K562 (cell line): ENCODE measurements around the gene ACBD6.

ENCODE experiments used
- ARID2 ChIP-seq: fragments of 450-650 bp; IDR thresholded peaks from 2 replicates; pipeline ENCODE4 v1.6.1; 2017; ENCODE audit warnings: antibody characterized with exemption, mild to moderate bottlenecking
- ARID3A ChIP-seq: IDR thresholded peaks from 2 replicates; pipeline ENCODE4 v1.6.1; 2012; ENCODE audit warnings: low read depth, low read length, improper control_type of control experiment, borderline replicate concordance
- COPS2 ChIP-seq: fragments of 450-650 bp; conservative IDR thresholded peaks from 2 replicates; pipeline ENCODE4 v1.6.1; 2016; ENCODE audit warnings: mild to moderate bottlenecking, moderate library complexity
- HNRNPH1 ChIP-seq: fragments of 200-400 bp; formaldehyde crosslinking; optimal IDR thresholded peaks from 2 replicates; pipeline ENCODE3; 2017; ENCODE audit warnings: low read depth, mild to moderate bottlenecking, low read length, moderate library complexity
- JUN ChIP-seq, 2 experiments: sonication (generic) in 1 of 2; formaldehyde crosslinking in 1 of 2; IDR thresholded peaks; 2 replicates each; pipeline versions ENCODE4 v1.6.1 to v1.8.0; 2012 to 2022; ENCODE audit warnings: borderline replicate concordance in 2 of 2, mild to moderate bottlenecking in 2 of 2, improper control_type of control experiment in 1 of 2, low read depth in 1 of 2, low read length in 1 of 2, missing genetic modification reagents in 1 of 2
- SP1 ChIP-seq: sonication (generic); formaldehyde crosslinking; IDR thresholded peaks from 2 replicates; pipeline ENCODE4 v1.8.1; 2022; ENCODE audit warnings: mild to moderate bottlenecking, missing genetic modification reagents
- YBX1 ChIP-seq: fragments of 450-650 bp; IDR thresholded peaks from 2 replicates; pipeline ENCODE4 v1.7.1; 2016; ENCODE audit warnings: mild to moderate bottlenecking
- ZFP36 ChIP-seq: fragments of 150-350 bp; IDR thresholded peaks from 2 replicates; pipeline ENCODE4 v1.6.1; 2018; ENCODE audit warnings: low read length, low read depth; ENCODE audit not compliant: partially characterized antibody
- ZNF23 ChIP-seq: fragments of 250-450 bp; sonication (Bioruptor Pico); IDR thresholded peaks from 2 replicates; pipeline ENCODE4 v1.4.0; 2020; ENCODE audit warnings: mild to moderate bottlenecking
- TF ChIP-seq, protein P1 (sequence below), 3 experiments: IDR thresholded peaks in 2 of 3; conservative IDR thresholded peaks in 1 of 3; 2 replicates each; pipeline ENCODE4 v1.5.1; 2011 to 2012; ENCODE audit warnings: low read length in 3 of 3, mild to moderate bottlenecking in 3 of 3, control low read depth in 2 of 3, improper control_type of control experiment in 1 of 3, inconsistent platforms in 1 of 3, low read depth in 1 of 3, mixed read lengths in 1 of 3, moderate library complexity in 1 of 3; ENCODE audit not compliant: insufficient read depth in 2 of 3

- TF ChIP-seq, protein P1, sequence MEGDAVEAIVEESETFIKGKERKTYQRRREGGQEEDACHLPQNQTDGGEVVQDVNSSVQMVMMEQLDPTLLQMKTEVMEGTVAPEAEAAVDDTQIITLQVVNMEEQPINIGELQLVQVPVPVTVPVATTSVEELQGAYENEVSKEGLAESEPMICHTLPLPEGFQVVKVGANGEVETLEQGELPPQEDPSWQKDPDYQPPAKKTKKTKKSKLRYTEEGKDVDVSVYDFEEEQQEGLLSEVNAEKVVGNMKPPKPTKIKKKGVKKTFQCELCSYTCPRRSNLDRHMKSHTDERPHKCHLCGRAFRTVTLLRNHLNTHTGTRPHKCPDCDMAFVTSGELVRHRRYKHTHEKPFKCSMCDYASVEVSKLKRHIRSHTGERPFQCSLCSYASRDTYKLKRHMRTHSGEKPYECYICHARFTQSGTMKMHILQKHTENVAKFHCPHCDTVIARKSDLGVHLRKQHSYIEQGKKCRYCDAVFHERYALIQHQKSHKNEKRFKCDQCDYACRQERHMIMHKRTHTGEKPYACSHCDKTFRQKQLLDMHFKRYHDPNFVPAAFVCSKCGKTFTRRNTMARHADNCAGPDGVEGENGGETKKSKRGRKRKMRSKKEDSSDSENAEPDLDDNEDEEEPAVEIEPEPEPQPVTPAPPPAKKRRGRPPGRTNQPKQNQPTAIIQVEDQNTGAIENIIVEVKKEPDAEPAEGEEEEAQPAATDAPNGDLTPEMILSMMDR (IDR thresholded peaks at IDR 0.05 in 2 of 3, conservative IDR thresholded peaks at IDR 0.05 in 1 of 3; ENCODE audit: insufficient read depth in 2 of 3, low read depth in 1 of 3, low read length in 3 of 3): no peak
- TF ChIP-seq ZNF23 (CRISPR knock-in tag) (no peak), JUN (IDR thresholded peaks at IDR 0.05; ENCODE audit: borderline replicate concordance, low read depth, low read length) (no peak), JUN (CRISPR knock-in tag; IDR thresholded peaks at IDR 0.05; ENCODE audit: borderline replicate concordance) (no peak), HNRNPH1 (no peak), ZFP36 (no peak), COPS2 (no peak), ARID2 (no peak), YBX1 (no peak), SP1 (no peak), ARID3A (no peak)
Observed at GRCh38 chr1:180310095-180310494, 192.3 kb downstream of the ACBD6 start.
